Testis (tissue), 2 donors: ENCODE results near the gene PRM2.

Source experiments
- POLR2A ChIP-seq: fragments of 450-650 bp; IDR thresholded peaks from one replicate; pipeline ENCODE4 v1.6.1; 2017; ENCODE audit warnings: antibody characterized with exemption, mild to moderate bottlenecking, moderate library complexity
- TF ChIP-seq, protein P1 (sequence below), 3 experiments: fragments of 450-650 bp in 2 of 3; fragments of 200-600 bp in 1 of 3; sonication (generic) in 1 of 3; IDR thresholded peaks; one replicate each; pipeline ENCODE4 v1.5.1; 2016 to 2019; ENCODE audit warnings: antibody characterized with exemption in 3 of 3, mild to moderate bottlenecking in 2 of 3, moderate library complexity in 1 of 3

DNA sequence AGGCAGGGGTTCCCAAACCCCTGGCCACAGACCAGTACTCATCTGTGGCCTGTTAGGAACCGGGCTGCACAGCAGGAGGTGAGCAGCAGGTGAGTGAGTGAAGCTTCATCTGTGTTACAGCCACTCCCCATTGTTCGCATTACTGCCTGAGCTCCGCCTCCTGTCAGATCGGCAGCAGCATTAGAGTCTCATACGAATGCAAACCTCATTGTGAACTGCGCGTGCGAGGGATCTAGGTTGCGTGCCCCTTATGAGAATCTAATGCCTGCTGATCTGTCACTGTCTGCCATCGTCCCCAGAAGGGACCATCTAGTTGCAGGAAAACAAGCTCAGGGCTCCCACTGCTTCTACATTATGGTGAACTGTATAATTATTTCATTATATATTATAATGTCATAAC, 43.9 kb upstream of the PRM2 start:
- no peak for TF ChIP-seq POLR2A
- TF ChIP-seq, protein P1, sequence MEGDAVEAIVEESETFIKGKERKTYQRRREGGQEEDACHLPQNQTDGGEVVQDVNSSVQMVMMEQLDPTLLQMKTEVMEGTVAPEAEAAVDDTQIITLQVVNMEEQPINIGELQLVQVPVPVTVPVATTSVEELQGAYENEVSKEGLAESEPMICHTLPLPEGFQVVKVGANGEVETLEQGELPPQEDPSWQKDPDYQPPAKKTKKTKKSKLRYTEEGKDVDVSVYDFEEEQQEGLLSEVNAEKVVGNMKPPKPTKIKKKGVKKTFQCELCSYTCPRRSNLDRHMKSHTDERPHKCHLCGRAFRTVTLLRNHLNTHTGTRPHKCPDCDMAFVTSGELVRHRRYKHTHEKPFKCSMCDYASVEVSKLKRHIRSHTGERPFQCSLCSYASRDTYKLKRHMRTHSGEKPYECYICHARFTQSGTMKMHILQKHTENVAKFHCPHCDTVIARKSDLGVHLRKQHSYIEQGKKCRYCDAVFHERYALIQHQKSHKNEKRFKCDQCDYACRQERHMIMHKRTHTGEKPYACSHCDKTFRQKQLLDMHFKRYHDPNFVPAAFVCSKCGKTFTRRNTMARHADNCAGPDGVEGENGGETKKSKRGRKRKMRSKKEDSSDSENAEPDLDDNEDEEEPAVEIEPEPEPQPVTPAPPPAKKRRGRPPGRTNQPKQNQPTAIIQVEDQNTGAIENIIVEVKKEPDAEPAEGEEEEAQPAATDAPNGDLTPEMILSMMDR (IDR thresholded peaks at IDR 0.05), result no peak
